HG02678 (cell line): ENCODE measurements around the gene HLA-DQB1.
"Not testable (repeated sequence)": the region's sequence is repeated elsewhere in the genome, so short reads cannot be mapped to it uniquely, and the experiment has no call there.

Experiments used
- ATAC-seq: cut with Tn5 transposase; IDR thresholded peaks from one replicate; pipeline ENCODE4 v1.9.1; 2021; ENCODE audit warnings: mild to moderate bottlenecking, moderate library complexity; ENCODE audit not compliant: unreplicated experiment

Gene HLA-DQB1

GRCh38 chr6:32666420-32667300 is at the start of gene HLA-DQB1:
Gene HLA-DQB1 (minus strand): TSS chr6:32666657. CDS start chr6:32666607, 50 bp downstream.
- peak; percentile 64 for ATAC-seq

- ATAC-seq: no peak
These were observed 46.8 kb upstream of the HLA-DQB1 start for GRCh38 chr6:32713241-32713640.

DNA sequence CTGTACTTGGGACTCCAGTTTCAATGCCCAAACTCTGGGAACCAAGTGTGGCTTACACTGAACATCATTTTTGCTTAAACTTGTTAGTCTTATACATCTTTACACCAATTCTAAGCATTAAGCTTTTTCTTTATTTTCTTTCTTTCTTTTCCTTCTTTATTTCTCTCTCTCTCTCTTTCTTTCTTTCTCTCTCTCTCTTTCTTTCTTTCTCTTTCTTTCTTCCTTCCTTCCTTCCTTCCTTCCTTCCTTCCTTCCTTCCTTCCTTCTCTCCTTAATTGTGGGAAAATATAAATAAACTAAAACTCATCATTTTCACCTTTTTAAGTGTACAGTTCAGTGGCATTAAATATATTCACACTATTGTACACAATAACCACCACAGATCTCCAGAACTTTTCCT is 43.2 kb upstream of the HLA-DQB1 start:
- ATAC-seq: no peak

- not testable (repeated sequence) for ATAC-seq
These were observed 38.7 kb upstream of the HLA-DQB1 start for GRCh38 chr6:32705164-32705563.

GRCh38 chr6:32703347-32703746 is 36.9 kb upstream of the HLA-DQB1 start:
- no peak for ATAC-seq

- no peak for ATAC-seq
These were observed 34.1 kb upstream of the HLA-DQB1 start for GRCh38 chr6:32700391-32701040.

DNA sequence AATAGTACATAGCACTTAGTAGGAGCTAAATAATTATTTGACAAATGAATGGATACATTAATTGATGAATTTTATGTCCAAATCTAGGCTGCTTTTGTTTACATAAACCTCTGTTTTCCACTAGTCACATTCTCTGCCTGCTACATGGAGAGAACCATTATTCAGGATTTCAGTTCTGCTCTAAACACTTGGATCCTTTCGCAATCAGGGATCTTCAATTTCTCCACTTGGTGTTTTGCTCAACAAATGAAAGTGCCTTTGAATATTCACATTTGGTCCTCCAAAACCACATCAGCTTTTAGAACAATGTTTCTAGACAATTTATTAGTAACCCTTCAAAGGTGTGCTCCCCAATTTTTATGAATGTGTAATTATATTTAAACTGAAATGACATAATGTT is 30.6 kb upstream of the HLA-DQB1 start:
- no peak for ATAC-seq

DNA sequence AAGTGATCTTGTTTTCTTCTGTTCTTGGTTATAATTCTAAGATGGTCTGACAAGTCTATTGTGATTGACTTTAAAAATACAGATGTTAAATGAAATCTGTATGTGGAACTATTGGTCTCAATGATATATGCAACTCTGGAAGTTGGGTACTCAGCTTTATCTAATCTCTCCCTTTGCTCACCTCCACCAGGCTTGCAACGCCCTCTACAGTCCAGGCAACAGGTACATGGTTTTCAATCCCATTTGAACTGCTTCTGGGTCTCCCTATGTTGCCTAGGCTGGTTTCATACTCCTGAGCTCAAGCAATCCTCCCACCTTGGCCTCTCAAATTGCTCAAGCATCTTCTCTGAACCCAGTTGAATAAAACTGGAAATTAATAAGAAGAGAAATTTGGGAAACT is 25.6 kb upstream of the HLA-DQB1 start:
- ATAC-seq: no peak

GRCh38 chr6:32689531-32690501 is 23.4 kb upstream of the HLA-DQB1 start:
- ATAC-seq: no peak

- ATAC-seq: peak; percentile 78
These were observed 19.1 kb upstream of the HLA-DQB1 start for GRCh38 chr6:32685603-32686002.

DNA sequence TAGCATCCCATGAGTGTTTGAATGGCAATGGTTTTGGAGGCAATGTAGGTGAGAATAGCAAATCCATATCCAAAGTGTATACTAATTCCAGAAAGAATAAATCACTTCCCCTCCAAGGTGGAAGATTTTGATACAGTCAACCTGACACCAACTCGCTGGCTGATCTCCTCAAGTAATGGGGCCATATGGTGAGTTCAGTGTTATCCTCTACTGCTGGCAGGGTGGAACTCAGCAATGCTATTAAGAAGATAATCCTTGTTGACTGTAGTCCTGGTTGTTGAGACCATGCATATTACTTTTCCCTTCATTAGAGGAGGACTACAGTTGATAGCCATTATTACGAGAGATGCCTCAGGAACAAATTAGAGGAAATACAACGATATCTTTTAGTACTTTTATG is 17.8 kb upstream of the HLA-DQB1 start:
- no peak for ATAC-seq

- ATAC-seq: no peak
These were observed 13.6 kb upstream of the HLA-DQB1 start for GRCh38 chr6:32680055-32680454.

DNA sequence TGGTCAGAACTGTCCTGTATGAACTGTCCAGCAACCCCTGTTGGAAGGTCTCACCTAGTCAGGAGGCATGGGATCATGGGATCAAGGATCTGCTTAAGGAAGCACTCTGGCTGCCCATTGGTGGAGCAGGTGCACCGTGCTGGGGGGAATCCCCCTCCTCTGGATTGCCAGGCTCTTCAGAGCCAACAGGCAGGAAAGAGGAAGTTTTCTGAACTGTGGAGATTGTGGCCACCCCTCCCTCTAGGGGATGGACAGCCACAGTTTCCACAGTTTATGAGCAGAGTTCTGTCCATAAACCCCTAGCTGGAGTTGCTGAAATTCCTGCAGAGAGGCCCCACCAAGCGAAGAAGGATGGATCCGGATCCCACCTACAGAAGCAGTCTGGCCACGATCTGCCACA is 13.0 kb upstream of the HLA-DQB1 start:
- ATAC-seq: no peak

DNA sequence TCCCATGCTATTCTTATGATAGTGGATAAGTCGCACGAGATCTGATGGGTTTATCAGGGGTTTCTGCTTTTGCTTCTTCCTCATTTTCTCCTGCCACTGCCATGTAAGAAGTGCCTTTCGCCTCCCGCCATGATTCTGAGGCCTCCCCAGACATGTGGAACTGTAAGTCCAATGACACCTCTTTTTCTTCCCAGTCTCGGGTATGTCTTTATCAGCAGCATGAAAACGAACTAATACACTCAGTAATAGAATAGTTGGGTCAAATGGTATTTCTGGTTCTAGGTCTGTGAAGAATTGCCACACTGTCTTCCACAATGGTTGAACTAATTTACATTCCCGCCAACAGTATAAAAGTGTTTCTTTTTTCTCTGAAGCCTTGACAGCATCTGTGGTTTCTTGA is 7.7 kb upstream of the HLA-DQB1 start:
- not testable (repeated sequence) for ATAC-seq

- not testable (repeated sequence) for ATAC-seq
These were observed 5.5 kb upstream of the HLA-DQB1 start for GRCh38 chr6:32671908-32672307.

DNA sequence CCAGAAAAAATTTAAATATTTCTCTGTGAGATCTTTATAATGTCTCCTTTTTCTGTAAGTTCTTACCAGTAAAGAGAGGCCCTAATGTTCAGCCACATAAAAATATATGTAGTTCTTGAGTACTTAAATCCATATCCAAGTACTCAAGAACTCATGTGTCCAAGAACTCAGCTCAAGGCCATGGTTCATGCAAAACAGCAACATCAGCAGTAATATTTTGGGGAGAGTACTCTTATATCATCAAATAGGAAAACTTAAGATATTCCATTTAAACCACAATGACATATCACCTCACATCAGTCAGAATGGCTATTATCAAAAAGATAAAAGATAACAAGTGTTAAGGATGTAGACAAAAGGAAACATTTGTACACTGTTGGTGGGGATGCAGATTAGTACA is 3.4 kb upstream of the HLA-DQB1 start:
- ATAC-seq: no peak

DNA sequence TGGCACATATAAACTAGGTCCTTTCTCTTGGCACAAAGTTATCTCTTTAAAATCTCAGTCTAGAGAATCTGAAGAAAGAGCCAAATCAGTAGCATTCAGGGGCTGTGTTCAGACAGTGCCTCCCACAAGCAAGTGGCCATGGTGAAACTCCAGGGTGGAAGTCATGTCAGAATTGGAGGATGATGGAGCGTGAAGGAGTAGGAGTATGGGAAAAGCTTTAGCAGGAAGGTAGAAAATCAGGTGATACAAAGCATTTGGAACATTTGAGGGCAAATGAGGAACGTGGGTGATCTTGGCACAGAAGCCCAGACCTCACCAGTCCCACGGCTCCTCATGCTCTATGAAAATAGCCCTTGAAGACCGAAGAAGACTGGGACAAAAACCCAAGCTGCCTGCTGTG is 2.8 kb upstream of the HLA-DQB1 start:
- ATAC-seq: no peak

DNA sequence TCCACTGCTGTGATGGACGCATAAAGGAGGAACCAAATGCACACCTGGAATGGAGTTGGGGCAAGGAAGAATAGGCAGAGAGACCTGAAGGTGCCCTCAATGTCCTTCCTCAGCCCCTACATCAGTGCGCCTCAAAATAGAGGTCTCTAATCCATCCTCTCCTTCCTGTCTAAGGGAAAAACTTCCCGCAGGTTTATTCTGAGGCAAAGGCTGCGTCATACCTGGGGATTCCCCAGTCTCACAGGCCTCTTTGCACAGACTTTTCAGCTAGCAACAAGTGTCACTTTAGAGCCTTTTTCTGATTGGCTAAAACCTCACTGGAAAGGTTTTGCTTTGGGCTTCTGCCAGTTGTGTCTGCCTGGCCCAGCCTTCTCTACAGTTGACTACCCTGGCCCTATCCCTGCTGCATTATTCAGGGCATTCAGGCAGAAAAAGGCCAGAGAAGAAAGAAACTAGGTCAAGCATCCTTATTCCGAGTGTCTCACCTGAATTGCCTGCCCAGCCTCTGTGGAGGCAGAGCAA is 1.8 kb upstream of the HLA-DQB1 start:
- peak; percentile 75 for ATAC-seq

- ATAC-seq: no peak
These were observed 796 bp downstream of the HLA-DQB1 start for GRCh38 chr6:32665661-32666060.

DNA sequence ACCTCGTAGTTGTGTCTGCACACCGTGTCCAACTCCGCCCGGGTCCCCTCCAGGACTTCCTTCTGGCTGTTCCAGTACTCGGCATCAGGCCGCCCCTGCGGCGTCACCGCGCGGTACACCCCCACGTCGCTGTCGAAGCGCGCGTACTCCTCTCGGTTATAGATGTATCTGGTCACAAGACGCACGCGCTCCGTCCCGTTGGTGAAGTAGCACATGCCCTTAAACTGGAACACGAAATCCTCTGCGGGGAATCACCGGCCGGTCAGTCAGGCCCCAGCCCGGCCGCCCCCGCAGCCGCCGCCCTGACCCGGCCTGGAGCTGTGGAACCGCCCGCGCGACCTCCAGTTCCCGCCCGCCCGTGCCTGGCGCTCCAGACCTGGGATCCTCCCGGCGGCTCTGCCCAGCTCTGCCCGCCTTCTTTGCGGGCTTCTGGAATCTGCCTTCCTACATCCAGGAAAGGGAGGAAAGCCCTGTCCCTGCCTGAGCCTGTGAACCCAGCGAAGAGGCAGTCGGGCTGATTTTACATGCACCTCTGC is 1.6 kb downstream of the HLA-DQB1 start:
- no peak for ATAC-seq

GRCh38 chr6:32664354-32664753 is 2.1 kb downstream of the HLA-DQB1 start:
- no peak for ATAC-seq
